ENCODE measurements around the gene OTULIN.
A peak's percentile ranks its signal among the peaks of the same experiment; 100 is the strongest.

OTULIN gene

DNA sequence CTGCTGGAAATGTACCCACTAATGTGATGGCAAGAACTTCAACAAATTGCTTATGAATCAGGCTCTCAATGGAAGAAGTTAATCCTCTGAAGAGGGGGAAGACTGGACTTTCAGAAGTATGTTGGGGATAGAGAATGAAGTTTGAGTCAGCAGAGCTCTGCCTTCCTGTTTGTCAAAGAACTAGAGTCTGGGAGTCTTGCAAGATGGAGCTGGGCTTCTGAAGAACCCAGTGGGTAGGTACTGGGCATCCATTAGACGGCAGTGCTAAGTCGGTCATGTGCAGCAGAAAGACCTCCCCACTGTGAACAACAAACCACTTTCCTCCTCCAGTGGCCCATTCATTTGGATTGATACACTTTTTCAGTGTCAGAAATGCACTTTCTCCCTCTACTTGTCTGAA is 34.6 kb downstream of the OTULIN start:
- DNase-seq = peak in 1 of 5 experiments; percentile 18

DNA sequence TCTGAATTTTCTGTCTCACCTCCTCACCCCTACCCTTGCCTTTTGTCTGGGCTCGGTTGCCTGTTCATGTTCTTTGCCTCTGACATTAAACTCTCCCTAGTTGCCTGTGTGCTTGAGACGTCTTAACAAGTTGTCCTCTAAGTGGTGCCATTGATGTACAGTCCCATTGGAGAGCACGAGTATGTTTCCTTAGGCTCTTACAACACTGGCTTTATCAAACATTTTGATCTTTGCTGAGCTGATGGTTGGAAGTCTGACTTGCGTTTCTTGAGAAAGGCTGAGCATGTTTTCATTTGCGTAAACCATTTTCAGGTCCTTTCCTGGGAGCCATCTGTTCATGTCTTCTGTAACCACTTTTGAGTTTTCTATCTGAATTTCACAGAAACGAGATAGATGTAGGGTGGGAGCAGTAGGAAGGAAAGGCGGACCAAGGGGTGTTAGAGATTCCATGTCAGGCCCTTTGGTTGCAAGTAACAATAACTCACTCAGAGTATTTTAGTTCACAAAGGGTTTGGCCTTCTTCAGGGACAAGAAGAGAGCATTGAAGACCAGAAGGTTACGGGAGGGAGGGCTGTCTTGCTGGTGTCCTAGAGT is 35.4 kb downstream of the OTULIN start:
- DNase-seq = peak in 1 of 5 experiments; percentile 74

DNA sequence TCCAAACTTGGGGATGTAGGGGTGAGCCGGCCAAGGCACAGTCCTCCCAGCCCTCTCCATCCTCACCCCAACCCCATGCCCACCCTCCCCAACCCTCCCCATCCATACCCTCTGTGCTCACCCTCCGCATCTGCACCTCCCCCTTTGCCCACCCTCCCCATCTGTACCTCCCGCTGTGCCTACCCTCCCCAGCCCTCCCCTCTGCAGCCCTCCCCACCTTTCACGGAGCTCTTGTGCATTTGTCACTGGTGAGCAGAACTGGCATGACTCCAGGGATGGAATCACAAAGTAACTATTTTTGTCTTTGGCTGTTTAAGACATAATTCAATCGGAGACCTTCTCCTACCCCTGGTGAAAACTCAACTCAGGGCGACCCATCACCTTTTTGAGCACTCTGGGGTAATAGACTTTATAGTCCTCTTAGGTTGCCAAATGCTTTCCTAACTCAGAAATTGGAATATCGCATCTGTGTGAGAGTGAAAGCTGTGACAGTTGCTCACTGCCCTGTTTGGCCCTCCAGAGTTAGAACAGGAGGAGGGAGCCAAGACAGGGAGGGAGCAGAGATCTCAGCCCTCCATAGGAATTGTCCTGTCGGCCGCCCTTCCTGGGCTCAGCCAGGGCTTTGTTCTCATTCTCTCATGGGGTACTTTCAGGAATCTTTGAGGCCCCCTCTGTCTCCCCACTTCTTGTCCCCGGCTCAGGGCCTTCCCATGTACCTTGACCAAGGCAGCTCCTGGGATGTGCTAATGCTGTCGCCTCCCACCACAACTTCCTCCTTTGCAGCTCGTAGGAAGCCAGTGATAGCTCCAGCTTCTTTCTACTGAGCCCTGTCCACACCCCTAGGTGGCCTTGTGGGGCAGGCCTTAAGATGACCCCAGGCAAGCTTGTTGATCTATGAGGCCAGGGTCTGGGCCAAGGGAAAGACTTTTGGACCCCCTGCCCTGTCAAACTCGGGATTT is 36.2 kb downstream of the OTULIN start:
- DNase-seq = peak in 1 of 5 experiments; percentile 34

DNA sequence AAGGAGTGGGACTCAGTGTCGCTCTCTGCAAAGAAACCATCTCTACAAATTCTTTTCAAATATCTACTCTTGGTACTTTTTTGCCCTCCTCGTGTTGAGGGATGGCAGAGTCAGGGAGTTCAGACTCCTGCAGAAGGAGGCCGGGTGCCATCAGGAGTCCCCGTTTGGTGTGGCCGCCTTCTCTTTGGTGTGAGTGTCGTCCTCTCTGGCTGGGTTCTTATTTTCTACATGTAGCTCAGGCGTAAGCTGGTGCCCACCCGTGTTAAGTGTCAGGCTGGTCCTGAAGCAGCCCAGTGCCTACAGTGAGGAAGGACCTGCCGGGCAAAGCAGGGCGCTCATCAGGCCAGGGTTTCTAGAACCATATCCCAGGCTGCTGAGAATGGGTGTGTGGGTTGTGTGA is 37.0 kb downstream of the OTULIN start:
- no peak for DNase-seq

DNA sequence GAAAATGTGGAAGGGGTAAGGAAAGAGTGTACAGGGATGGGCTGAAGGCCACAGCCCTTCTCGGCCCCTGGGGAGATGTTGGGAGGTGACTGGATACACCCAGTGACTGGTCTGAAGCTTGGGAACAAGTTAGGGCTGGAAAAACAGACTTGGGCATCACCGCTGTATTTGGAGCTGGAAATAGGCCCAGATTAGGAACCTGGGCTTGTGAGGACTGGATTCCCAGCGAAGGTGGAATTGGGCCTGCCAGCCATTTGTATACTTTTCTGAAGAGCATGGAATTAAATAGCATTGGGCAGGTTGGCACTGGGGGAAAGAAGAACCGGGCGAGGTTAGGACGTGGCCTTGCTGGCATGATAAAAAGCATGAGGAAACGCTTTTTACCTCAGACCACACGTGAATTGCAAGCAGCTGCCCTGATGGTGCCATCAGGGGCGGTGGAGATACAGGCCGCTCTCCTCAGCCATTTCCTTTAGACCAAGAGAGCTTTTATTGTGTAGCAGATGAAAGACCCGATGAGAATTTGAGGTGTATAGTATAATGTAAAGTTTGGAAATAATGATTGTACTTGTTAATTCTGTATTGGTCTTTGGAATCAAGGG is 37.8 kb downstream of the OTULIN start:
- DNase-seq = peak in 1 of 5 experiments; percentile 57

DNA sequence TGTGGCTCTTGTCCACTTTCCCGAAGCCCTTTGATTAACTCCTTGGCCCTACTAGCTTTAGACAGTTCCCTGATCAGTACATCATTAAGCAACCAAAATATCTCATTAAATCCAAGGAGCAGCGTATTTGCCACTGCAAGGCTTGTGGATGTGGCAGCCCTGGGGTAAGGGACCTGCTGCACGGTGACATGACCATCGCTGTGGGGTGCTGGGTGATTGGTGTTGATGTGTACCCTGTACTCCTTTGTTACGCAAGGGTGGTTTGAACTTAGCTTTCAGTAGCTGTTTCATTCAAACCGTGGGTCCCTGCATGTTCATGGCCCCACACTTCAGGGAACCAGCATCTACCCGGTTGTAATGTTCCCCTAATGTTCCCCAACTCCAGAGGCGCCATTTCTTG is 41.0 kb downstream of the OTULIN start:
- DNase-seq = peak in 1 of 5 experiments; percentile 34

DNA sequence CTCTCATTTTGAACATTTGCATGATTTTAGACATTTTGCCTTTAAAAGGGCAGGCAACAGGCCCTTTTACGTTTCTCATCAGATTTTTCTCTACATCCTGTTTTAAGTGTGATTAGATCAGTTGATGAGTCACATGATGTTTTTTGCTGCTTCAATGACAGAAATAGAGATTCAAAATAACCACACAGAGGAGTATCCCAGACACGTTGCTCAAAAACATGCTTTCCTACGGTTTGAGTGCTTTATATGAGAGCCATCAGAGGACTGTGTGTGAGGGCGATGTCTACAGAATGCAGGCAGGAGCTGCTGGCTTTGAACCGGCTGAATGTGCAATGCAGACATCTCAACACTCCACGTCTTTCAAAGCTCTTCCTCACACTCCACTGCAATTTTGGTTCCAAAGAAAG is 42.1 kb downstream of the OTULIN start:
- DNase-seq = peak in 3 of 5 experiments; percentile 36 to 96 (median 57)

DNA sequence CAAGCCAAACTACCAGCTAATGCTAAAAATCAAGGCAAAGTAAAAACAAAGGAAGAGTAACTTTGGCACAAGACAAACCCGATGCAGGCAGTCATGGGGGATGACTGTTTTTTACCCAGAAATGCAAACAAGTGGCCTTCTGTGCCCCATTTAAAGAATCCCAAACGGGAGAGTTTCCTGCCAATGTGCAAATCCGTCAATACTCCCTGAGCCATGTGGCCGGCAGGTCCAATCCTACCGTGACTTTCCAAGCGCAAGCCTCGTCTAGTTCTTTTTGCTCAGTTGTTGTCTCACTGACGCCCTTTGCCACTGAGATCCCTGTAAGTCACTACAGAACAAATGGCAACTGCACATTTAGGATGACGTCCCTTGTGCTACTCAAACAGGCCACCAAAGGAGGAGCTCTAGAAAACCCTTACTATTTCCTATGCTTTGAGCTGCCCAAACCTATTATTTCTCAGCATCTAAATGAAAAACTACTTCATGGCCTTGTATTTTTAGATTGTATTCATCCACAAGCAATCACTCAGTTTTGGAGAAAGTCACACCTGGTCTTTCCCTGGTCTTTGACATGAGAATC is 43.4 kb downstream of the OTULIN start:
- peak in 1 of 5 experiments; percentile 49 for DNase-seq

DNA sequence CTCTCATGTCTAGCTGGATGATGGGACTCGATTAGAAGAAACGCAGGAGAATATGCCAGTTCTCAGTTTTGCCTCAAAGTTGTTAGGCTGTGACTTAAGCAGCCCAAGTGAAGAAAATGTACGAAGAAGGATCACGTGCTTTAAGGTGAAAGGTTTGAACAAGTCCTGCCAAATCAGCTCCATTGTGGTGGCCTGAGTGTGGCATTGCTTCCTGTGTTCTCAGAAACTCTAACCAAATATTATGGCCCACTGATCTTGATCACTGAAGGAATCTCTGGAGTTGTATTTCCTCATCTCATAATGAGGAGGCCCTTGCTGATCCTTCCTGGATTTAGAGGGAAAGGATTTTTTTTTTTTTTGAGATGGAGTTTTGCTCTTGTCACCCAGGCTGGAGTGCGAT is 44.0 kb downstream of the OTULIN start:
- DNase-seq = peak in 1 of 5 experiments; percentile 69

DNA sequence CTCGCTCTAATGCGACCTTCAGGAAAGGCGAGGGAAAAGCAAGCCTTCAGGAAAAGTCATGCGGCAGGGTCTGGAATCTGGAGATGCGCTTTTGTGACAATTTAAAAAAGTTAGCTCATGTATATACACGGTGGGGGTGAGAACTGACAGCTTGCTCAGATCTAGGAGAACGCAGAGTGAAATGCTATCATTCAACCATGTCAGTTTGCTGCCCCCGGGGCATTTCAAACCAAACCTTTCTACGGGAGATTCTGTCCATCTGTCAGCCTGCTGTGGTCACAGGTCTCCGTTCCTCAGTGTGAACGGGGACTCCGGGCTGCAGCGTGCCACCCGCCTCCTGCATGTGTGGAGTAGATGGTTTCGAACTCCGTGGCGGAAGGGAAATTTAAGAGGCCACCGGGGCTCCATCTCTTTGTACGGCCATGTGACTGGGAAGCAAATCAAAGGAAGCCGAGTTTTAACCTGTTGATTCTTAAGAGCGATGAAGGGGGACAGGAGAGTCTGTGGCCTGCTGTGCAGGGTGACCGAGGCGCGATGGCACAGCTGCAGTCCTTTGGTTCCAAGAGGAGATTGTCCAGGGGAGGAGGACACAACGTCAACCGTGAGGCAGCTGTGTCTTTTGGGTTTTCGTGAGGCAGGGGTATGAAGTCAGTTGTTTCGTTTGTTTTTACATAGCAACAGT is 45.9 kb downstream of the OTULIN start:
- no peak for DNase-seq

DNA sequence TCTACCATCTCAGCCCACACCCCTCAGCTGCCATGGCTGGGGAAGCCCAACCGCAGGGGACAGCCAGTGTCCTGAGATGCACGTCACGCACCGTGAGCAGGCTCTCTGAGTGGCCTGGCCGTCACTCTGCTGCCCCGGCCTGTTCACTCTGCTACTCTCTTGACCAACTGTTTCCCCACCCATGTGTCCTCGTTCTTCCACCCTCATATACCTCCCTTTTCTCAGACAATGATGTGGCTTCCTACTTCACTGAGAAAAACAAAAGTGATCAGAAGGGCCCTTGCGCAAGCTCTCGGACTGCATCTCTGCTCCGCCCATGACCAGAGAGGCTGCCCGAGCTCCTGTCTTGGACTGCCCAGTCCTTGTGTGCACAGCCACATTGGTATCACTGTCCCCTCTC is 47.6 kb downstream of the OTULIN start:
- DNase-seq = no peak

DNA sequence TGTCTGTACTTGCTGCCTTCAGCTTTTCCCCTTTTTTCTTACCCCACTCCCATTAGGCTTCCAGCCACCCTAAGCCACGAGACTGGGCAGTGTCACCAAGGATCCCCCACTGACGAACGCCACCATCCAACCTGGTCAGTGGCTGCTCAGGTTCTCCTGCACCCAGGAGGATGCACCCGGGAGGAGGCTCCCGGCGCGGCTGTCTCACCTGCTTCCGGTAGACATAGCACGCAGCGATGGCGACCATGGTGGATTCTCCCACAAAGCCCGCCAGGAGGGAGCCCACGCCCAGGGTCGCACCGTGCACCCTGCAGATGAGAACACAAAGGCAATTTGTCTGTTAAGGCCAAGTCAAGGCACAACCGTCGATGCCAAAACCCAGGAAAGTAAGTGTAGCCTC is 48.1 kb downstream of the OTULIN start:
- no peak for DNase-seq

DNA sequence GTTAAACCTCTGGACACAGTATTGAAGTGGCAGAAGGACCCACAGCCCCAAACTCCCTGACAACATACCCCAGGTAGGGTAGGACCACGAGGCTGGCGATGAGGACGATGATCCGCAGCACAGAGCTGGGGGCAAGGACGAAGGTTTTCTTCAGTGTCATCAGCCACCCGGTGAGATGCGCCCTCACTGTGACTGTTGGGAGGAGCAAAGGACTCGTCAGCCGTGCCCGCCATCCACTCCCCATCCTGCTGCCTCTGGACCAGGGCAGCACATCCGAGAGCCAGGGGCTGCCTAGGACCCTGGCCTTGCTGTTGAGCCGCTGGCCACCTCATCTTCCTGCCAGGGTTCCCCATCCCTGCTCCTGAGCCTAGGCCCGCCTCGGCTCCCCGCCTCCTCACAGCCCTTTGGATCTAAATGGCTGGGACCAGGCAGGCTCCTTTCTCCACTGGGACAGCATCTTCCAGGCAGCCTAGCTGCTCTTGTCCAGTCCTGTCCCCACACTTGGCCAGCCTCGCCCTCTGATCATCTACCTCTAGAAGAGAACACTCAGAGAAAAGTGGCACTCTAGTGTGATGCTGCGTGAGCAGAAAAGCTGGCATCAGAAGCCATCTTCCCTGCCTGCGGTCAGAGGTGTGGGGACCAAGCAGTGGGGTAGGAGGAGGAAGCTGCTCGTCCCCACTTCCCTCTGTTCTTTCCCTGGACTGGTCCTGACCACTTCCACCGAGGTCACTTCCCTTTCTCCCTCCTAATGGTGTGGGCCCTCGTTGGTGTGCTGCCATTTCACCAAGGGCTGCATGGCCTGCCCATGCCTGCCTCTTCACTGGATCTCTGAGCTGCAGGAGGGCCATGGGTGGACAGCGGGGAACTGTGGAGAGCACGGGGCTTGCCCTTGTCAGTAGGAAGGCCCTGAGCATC is 49.2 kb downstream of the OTULIN start:
- no peak for DNase-seq

DNA sequence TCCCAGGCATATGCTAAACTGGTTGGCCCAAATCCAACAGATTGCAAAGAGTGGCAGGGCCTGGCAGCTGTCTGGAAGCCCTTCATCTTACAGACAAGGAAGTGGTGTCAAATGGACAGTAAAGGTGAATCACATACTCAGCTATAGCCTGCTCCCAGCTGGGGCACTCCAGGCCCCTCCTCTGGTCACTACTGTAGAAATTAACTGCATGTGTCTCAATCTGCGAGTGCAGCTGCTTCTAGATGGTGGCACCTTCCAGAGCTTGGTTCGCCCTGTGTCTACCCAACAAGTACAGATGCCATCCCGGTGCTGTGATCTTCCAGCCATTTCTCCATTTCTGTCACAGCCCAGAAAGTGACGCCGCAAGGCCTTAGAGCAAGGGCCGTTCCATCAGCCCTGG is 50.2 kb downstream of the OTULIN start:
- no peak for DNase-seq

DNA sequence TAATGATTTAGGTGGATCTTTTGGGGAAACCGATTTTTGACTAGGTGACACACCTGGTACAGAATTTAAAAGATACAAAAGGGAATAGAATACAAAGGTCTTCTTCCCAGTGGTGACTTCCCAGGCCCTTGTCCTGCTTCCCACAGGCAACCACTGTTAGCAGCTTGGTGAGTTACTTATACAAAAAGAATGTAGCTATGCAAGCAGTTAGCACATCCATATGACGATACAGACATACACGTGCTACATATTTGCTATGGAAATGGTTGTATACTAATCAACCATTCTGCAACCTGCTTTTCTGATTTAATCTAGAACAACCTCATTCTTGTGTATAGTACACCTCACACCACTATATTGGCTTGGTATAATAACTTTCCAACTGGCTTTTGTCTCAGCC is 51.0 kb downstream of the OTULIN start:
- no peak for DNase-seq

DNA sequence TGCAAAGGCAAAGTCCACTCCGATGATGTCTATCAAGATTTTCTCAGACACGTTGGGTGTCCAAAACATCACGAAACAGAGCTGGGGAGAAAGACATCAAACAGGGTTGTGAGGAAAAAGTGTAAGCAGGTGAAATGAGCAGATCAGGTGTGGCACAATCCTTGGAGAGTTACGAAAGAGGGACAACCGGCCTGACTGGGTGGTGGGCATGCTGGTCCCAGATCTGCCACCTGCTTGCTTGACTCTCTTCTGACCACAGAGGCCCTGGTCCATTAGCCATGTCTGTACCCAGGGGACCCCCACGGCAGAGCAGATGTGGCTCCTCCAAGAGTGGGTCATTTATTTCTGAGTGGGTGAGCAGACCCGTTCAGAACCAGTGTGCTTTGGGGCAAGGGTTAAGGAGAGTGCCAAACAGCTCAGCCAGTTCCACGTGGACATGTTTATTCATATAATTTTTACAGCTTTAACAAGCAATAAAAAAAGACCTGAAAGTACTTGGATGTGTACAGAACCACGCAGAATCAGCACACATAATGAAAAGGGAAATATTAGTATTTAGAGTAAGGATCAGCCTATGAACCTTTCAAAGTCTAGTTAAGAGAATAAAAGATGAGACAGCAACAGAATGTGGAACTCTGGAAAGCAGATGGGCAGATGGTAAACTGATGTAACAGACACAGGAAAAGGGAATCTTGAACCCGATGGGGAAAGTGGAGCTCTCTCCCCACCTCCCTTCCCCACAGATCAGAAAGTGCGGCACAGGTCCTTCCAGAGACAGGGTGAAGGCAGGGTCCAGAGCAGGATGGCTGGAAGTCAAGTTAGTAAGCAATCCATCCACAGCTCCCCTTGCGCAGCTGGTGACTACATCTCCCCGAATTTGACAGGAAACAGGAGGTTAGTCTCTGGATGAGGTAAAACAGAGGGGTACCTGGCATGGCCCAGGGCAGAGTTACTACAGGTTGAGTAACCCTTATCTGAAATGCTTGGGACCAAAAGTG is 52.5 kb downstream of the OTULIN start:
- DNase-seq = no peak

DNA sequence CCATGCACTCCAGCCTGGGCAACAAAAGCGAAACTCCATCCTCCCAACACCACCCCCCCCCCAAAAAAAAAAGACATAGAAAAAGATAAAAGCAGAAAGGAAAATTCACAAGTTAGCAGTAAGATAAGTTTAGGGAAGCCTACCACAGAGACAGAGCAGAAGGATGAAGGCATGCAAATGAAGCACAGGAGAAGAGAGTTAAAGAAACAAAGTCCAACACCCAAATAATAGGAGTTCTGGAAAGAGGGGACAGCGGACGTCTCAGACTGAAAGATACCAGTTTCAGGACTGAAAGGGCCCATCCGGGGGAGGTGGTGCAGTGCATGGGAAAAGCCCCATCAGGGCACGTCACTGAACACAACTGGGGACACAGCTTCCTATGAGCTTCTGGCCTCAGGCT is 54.3 kb downstream of the OTULIN start:
- no peak for DNase-seq

DNA sequence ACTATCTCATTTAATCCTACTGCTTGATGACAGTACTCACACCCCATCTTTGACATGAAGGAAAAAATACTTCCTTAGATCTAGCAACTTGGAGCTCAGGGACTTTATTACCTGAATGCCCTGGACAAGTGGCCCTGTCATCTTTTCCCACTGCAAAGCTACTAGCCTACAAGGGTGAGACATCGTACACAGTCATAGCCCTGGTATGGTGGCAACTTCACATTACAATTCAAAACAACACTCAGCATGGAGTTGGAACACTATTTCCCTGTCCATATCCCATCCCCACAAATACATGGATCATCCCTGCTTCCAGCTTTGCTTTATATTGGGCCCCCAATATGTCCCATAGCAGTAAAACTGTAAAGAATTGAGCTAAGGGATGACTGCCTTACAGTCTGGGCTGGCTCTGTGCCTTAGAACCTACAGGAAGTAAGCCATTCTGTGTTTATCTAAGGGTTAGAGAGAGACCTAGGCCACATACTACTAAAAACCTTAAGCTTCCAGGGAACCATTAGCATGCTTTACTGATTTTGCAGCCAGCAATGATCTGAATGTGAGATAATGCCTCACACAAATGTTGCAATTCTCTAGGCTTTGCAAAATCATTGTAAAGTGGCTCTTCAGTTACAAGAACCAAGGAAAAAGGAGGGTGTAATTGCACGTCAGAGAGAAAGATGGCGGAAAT is 55.9 kb downstream of the OTULIN start:
- peak in 1 of 5 experiments; percentile 41 for DNase-seq

DNA sequence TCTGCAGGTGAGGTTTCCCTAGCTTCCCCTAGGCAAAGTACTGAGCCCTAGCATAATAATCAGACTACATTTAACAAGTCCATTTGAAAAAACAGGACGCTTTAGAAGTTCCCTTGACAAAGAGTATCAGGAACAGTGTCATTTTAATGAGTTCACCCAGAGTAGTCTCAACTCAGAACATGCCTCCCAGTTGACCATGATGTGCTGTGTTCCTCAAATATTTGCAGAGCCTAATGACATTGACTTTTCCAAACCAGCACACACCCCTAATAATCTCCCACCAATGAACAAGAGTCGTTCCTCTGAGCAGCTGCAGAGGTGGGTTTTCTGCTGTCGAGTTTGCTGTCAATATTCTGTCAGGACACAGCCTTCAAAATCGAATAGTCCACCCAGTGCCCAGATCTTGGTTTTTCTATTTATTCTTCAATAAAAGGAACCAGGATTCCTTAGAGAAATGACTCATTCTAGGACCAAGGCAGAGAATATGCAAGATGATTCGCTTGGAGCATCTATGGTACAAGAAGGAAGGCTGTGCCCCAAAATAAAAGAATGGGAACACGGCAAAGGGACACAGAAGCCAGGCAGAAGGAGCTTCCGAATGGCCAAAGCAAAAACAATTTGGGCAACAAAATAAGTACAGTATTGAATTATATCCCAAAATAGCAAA is 57.6 kb downstream of the OTULIN start:
- DNase-seq = no peak

Measured in T-helper 2 cell (primary cell).